SK-MEL-5 (cell line): ENCODE measurements around the gene CAPN15. TPM values are rescaled to one million over a fixed set of nuclear protein-coding genes. Genes with fewer than 3 reads are reported as not detected.

Experiments
- DNase-seq: peaks from one replicate; pipeline ENCODE4 v3.0.0-alpha.2; 2016; ENCODE audit warnings: low read depth, low spot score
- in situ Hi-C: cut with HindIII; loops from 2 replicates; pipeline ENCODE4 v1.10.0; 2016; ENCODE audit warnings: low sequenced_read_pairs, high pct_unique_total_duplicates, low pct_unique_long_range_greater_than_20kb
- total RNA-seq: library from RNA; depleted of rRNA; stranded (reverse); fragments of >200 nt; shearing (Covaris generic); gene quantifications from 2 replicates; pipeline ENCODE4 v1.2.3, GENCODE V29; 2014

The CAPN15 gene
- total RNA-seq, 1 experiment from 2014 or later, result 15.6 TPM

DNA sequence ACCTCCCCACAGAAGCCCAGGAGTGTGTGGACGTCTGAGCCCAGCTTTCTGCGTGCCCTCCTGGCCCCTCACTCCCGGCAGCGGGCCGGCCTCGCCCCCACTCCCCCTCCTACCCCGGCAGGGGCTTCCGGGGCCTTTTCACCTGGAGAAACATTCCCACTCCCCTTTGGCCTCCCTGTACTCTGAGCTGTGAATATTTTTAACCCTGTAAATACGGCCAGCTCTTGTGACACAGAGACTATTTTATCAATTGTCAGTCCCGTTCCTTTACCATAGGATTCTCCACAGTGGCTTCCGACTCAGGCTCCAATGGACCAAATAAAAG is 26.7 kb downstream of the CAPN15 start:
- in situ Hi-C loops, result no loop called here

DNA sequence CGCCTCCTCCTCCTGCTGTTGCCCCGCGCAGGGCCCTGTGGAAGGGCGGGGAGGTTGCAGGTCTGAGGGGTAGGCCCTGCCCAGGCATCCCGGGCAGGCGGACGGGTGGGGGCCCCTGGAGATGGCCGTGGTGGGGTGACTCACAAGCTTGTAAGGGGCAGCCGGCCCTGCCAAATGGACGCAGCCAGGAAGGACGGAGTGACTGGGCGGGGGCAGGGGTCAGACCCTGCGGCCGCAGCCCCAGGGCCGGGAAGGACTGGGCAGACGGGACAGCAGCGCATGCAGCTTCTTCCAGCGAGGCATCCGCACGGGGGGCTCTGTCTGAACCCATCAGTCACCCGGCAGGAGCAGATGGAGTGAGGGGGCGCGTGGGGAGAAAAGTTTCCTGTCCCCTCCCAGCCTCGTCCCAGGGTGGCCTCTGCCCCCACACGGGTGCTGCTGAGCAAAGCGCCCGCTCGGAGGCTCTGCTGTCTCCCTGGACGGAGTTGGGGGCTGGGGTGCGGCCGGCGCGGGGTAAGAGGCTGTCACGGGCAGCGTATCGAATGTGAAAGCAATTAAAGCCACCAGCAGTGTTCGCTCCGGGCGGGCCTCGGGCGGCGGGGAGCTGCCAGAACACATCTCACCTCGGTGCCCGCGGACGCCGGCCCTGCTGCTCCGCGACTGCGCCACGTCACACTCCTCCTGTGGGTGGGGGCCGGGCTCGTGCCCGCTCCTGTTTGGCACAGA is 27.3 kb downstream of the CAPN15 start:
- DNase-seq, result no peak
- in situ Hi-C loops, result no loop called here

More for the DNA sequence above, 26.7 kb downstream of the CAPN15 start:
- DNase-seq, result no peak

DNA sequence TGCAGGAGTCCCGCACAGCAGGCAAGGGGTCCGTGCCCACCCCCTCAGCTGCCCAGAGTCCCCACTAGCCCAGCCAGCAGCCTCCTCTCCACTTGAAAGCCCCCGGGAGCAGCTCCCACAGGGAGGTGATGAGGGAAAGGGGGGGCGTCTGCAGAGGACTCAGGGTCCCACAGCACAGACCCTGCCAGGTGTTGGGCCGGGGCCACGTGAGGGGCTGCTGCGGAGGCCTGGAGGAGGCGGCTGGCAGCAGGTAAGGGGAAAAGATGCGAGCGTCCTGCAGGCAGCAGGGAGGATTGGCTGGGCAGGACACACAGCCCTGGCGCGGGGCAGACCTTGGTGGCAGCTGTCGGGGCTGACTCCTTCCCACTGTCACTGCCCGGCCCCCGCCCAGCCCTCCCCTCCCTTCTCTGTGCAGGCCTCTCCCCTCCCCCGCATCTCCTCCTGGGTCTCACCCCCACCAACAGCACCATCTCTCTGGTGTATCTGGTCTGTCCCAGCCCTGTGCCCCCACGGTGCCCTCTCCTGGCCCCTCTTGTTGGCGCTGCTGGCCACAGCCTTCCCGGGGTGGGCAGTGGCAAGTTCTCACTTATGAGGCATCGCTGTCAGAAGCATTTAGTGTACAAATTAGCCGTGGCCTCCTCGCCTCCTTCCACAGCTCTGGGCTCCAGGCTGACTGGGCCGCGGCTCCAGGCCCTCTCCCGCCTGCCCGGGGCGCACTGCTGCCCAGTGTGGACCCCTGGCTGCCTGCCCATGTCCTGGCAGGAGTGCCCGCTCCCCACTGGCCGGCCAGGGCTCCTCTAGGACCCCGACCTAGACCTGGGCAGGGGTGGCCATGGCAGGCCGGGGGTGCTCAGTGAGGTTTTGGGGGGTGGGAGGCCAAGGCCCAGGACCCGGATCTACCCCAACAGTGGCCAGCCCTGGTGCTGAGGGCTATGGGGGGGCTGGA is 28.3 kb downstream of the CAPN15 start:
- in situ Hi-C loops, result no loop called here
- no peak for DNase-seq

DNA sequence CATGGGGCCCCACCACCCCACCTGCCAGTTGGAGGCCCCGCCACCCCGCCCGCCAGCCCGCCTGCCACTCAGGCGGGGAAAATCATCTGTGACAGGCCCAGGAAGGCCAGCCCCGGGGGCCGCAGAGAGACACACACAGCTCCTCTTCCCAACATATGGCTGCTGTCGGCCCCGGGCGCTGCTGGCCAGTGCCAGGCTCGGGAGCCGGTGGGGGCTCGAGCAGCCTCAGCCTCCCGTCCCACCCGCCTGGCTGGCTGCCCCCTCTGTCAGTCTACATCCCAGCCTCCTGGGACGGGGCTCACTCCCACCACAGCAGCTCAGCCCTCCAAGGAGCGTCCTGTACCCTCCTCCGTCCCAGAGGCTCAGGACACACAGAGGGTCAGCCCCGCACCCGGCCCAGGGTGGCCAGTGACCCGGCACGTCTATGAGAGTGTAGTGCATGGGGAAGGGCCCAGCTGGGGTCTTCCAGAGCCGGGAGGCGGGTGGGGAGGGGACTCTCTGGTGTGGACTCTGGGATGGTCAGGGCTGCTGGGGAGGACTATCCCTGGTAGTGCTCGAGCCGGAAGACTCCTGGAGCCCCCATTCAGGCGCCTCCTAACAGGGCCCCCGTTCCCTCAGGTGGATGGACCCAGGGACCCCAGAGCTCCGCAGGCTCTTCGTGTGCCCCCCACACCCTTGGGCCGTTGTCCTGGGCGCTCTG is 29.1 kb downstream of the CAPN15 start:
- DNase-seq, result no peak
- in situ Hi-C loops, result no loop called here

DNA sequence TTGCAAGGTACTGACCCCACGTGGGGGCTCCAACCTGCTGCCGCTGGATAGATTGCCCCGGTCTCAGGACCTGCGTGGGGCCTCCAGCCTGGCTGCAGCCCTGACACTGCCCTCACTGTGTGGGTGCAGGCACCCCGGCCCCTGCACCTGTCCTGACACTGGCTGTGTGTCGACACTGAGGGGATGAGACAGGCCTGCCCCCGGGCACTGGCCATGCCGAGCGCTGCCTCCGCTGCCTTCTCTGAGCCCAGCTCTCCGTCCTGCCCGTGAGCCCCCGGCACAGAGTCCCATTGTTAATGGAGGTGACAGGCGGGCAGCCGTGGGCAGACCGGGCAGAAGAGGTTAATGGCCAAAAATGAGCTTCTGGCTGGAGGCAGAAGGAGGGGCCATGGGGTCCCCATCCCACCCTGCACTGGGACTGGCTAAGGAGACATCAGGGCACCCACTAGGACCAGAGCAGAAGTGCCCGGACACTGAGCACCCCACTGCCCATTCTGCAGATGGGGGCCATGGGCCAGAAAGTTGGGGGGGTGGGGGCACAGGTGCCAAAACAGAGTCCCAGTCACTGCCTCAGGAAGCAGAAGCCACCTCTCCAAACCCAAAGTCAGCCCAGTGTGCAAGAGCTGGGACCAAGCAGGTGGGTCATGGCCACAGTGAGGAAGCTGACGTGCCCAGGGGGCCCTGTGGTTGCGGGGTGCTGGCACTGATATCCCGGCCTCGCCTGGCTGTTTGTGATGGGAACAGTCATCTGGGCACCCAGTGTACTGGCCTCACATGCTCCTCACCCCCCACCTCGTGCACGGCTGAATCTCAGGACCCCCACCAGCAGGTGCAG is 30.2 kb downstream of the CAPN15 start:
- DNase-seq, result no peak
- in situ Hi-C loops, result no loop called here

DNA sequence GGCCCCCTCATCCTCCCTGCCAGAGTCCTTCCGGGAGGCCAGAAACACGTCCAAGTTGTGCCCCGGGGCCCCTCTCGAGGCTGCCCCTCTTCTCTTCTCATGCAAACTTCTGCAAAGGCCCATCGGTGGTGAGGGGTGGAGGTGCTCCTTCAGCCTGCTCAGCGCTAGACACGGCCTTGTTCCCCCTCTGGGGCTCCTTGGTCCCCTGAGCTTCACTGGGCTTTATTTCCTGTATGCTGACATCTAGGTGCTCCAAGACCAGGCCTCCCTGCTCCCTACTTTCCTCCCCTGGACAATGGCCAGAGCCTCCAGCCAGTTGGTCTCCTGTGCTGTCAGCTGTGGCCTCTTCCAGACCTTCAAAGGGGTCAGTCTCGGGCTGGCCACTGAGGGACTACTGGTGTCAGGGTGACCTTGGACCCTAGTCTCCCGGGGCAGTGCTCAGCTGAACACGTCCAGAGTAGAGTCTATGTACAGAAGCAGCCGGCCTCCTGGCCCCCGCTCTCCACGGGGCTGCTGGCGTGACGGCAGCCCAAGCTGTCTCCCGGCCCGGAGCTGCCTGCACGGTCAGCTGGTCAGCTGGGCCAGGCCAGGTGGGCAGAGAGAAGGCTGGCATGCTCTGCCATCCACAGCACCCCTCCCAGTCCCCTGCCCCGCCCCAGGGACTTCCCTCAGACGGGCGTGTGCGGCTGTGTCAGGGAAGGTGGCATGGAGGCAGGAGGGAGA is 30.9 kb downstream of the CAPN15 start:
- DNase-seq, result no peak
- in situ Hi-C loops, result no loop called here

DNA sequence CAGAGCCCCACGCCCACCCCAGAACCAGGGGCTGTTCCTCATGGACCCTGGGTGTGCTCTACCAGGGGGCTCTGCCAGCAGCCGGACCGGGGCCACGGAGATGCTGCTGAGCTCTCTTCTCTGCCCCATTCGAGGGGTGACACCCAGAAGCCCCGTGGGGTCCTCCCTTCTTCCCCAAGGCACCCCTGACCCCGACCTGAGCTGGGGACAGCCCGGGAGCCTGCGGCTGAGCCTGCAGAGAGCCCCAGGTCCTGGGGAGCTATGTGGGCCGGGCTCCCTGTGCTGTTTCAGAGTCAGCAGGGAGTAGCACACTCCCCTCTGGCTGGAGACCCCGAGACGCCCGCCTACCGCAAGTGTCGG is 31.5 kb downstream of the CAPN15 start:
- in situ Hi-C loops, result no loop called here

DNA sequence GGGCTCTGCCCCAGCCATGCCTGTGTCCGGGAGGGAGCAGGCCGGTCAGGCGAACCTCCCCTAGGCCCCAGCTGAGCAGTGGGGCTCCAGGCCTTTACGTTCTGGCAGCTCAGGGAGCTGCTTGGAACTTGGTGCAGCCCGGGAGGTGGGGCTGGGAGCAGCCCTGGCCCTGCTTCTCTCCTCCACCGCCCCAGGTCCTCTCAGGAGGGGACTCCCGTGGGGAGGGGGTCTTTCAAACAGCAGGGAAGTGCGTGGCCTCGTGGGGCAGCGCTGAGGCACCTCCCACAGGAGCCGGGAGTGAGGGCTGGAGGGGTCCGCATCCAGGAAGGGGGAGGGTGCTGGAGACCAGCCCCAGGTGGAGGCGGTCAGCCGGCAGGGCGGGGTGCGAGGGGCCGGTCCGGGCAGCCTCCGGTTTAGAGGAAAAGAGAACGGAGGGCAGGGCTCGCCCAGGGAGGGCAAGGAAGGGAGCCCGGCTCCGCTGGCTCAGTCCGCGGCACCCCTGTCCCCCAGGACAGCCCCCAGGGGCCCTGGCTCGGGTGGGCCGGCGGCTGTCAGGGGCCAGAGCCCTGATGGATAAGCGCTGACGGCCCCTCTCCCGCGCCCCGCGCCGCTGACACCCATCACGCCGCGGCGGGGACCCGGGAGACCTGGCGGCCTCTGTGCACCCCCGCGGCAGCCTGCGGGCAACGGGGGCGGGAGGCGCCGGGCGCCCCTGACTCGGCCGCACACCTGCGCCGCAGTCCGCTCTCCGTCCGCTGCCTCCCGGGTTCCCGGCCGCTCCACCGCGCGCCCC is 32.1 kb downstream of the CAPN15 start:
- DNase-seq, result no peak
- in situ Hi-C loops, result no loop called here

More for the DNA sequence above, 31.5 kb downstream of the CAPN15 start:
- DNase-seq, result no peak

DNA sequence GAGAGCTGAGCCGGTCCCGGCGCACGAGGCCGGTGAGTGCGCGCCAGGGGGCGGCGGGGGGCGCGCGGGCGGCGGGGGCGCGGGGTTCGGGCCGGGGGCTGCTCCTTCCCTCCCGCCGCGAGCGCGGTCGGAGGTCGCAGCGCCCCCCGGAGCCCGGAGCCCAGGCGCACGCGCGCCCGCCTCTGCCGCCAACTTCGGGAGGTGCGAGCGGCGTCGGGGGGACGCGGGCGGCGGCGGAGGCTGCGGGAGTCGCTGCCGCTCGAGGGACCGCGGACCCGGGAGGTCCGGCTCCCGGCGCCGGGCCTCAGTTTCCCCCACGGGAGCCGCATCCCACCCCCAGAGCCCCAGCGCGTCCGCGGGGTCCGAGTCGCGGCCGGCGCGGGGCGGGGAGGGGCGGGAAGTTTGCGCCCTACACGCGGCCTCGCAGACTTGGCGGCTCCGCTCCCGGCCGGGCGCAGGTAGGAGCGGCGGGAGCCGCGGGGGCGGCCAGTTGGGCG is 32.7 kb downstream of the CAPN15 start, which contains the start of gene PRR35:
TSS of gene PRR35 (plus strand) at position 191 of the 497 bp plus-strand sequence. CDS start 2,901 bp downstream, outside the sequence.
- no peak for DNase-seq
- in situ Hi-C loops, result no loop called here

DNA sequence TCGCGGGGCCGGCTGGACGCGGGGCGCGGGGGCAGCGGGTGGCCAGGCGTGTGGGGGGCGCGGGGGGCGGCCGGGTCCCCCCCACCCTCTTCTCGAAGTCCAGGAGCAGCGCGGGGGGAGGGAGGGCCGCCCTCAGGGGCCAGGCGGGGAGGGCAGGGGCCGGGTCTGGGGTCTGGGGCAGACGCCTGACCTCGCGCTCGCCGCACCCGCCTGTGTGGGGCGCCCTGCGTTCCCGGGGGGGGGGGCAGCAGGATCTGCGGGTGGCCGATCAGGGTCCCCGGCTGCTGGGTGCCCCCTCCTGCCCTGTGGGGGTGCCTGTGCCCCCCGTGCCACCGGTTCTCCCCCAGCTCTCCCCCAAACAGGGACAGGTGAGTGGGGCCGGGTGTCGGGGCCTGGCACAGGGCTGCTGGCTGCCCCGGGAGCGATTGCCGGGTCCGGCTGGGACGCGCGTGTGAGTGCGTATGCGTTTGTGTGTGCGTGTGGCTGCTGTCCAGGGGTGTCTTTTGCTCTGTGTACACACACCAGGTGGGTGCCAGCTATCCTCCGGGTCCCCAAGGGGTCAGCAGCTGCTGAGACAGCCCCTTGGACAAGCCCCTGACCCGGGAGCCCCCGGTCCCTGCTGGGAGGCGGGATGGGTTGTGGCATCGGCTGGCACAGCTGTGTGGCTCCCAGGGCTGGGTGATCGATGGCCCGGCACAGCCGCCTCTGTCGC is 33.3 kb downstream of the CAPN15 start:
- no peak for DNase-seq
- in situ Hi-C loops, result no loop called here

DNA sequence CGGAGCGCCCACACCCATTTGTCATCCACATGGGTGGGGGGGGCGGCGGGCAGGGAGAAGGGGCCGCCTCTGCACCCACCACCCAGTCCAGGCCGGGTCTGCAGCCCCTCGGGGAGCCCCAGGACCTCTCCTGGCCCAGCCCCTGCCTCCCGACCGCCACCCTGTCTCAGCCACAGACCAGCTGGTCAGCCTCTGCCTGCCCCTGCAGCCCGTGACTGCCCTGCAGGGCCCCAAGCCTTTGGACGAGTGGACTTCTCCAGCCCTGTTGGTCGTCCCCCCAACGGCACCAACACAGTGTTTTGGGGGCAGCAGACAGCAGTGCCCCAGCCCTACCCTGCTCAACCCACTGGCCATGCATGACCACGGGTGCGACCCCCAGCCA is 33.9 kb downstream of the CAPN15 start:
- no peak for DNase-seq
- in situ Hi-C loops, result no loop called here

DNA sequence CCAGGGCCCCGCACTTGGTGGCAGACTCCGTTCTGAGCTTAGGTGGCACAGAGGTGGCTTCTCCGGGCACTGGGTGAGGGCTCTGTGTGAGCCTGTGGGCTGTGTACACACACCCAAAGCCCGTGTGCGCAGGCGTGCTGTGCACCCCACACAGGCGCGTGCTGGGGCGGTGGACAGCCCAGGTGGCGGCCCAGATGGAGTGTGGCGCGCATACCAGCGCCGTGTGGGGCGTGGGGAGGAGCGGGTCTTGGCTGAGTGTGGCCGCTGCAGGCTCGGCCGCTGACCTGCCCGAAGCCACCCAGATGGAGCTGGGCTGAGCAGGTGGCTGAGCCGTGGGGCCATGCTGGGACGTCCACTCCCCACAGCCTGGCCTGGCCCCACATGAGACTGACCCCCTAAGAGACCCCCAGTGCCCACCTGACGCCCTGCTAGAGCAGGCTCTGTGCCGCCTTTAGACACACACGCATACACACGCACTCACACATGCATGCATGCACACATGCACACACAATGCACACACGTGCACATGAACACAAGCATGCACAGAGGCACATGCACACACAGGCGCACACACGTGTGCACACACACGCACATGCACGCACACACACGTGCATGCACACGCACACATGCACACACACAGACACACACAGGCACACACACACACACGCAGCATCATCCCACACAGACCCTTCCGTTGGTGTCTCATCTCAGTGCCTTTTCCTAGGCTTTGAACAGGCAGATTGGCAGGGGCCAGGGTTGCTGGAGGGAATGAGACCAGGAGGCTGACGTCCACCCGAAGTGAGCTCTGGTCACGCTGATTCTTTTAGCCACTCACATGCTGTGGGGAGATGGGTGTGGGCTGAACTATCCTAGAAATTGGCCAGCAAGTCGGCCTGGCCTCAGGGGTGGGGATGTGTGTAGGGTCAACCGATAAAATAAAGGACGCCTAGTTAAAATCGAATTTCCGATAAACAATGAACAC is 34.7 kb downstream of the CAPN15 start:
- in situ Hi-C loops, result no loop called here

DNA sequence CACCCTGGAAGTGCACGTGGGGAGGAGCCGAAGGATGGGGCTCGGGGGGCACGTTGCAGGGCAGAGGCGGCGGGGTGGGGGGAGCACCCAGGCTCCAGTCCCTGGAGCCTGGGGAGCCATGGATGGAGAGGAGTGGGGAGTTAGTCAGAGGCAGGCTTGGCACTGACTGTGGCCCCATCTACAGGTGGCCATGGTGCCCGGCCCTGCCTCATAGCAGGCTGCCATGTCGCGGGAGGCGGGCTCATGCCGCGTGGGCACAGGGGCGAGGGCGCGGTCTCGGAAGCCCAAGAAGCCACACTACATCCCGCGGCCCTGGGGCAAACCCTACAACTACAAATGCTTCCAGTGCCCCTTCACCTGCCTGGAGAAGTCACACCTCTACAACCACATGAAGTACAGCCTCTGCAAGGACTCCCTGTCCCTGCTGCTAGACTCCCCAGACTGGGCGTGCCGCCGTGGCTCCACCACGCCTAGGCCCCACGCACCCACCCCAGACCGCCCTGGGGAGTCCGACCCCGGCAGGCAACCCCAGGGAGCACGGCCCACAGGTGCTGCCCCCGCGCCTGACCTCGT is 35.6 kb downstream of the CAPN15 start:
- no peak for DNase-seq
- in situ Hi-C loops, result no loop called here

More for the DNA sequence above, 34.7 kb downstream of the CAPN15 start:
- DNase-seq, result no peak
